CD4-positive, alpha-beta T cell (primary cell): Measurements from ENCODE around the gene NBPF4. TPM values are rescaled to one million over a fixed set of nuclear protein-coding genes. Genes with fewer than 3 reads are reported as not detected.
"Not testable (repeated sequence)": the region's sequence is repeated elsewhere in the genome, so short reads cannot be mapped to it uniquely, and the experiment has no call there.

Experiments used
- ATAC-seq: fragments of 200-7000 bp; cut with Tn5 transposase; one replicate; pipeline ENCODE4 v1.10.0; 2022; ENCODE audit warnings: mild to moderate bottlenecking; ENCODE audit not compliant: poor library complexity
- CTCF ChIA-PET: fragments of 350-600 bp; sonication (Branson Sonifier 250); formaldehyde crosslinking; loops from one replicate; lab custom pipeline; 2021; ENCODE audit warnings: antibody characterized with exemption, inconsistent platforms; lab: Charles Lee
- POLR2A ChIA-PET: fragments of 350-600 bp; sonication (Branson Sonifier 250); formaldehyde crosslinking; loops from one replicate; lab custom pipeline; 2021; ENCODE audit warnings: antibody characterized with exemption, inconsistent platforms; lab: Charles Lee
- DNase-seq, 14 experiments: peaks; one replicate each; pipeline ENCODE4 v3.0.0-alpha.2; 2013 to 2020; ENCODE audit warnings: mixed read lengths in 2 of 14
- H3K27ac ChIP-seq, 2 donors: one replicate each; pipeline versions ENCODE4 v1.5.1 to v1.7.0; 2013; ENCODE audit warnings: low read length in 2 of 2, low read depth in 1 of 2, mild to moderate bottlenecking in 1 of 2
- H3K27me3 ChIP-seq, 2 experiments: 1 replicate in 1 of 2; 2 replicates in 1 of 2; pipeline versions ENCODE4 v1.6.1 to v1.7.0; 2013; ENCODE audit warnings: low read length in 2 of 2, control low read depth in 1 of 2, mild to moderate bottlenecking in 1 of 2, moderate library complexity in 1 of 2; ENCODE audit not compliant: insufficient read depth in 2 of 2, control insufficient read depth in 1 of 2
- H3K36me3 ChIP-seq: one replicate; pipeline ENCODE4 v1.6.1; 2013; ENCODE audit warnings: low read length, control low read depth; ENCODE audit not compliant: insufficient read depth
- H3K4me1 ChIP-seq: one replicate; pipeline ENCODE4 v1.6.1; 2013; ENCODE audit warnings: low read length, control low read depth; ENCODE audit not compliant: insufficient read depth
- H3K4me3 ChIP-seq: one replicate; pipeline ENCODE4 v1.5.1; 2013; ENCODE audit warnings: mild to moderate bottlenecking, low read length, moderate library complexity
- H3K9me3 ChIP-seq, 2 experiments: 1 replicate in 1 of 2; 2 replicates in 1 of 2; pipeline versions ENCODE4 v1.6.1 to v1.7.0; 2013; ENCODE audit warnings: low read length in 2 of 2, mild to moderate bottlenecking in 2 of 2, control low read depth in 1 of 2, moderate library complexity in 1 of 2; ENCODE audit not compliant: control insufficient read depth in 1 of 2, insufficient read depth in 1 of 2
- H3K27ac Mint-ChIP-seq: one replicate; pipeline ENCODE4 v1.8.0; 2020; ENCODE audit warnings: mixed read lengths
- H3K27me3 Mint-ChIP-seq: one replicate; pipeline ENCODE4 v1.8.0; 2021; ENCODE audit warnings: mixed read lengths
- H3K36me3 Mint-ChIP-seq: one replicate; pipeline ENCODE4 v1.8.0; 2021; ENCODE audit warnings: low read depth, mixed read lengths
- H3K4me1 Mint-ChIP-seq: one replicate; pipeline ENCODE4 v1.8.0; 2021; ENCODE audit warnings: low read depth, mixed read lengths
- H3K4me3 Mint-ChIP-seq: one replicate; pipeline ENCODE4 v1.8.0; 2020; ENCODE audit warnings: mild to moderate bottlenecking, mixed read lengths
- H3K9me3 Mint-ChIP-seq: one replicate; pipeline ENCODE4 v1.8.0; 2020; ENCODE audit warnings: mixed read lengths
- intact Hi-C, 2 experiments: fragments of 100-400 bp; cut with DNase I in 1 of 2; cut with micrococcal nuclease in 1 of 2; formaldehyde crosslinking; loops; one replicate each; pipeline versions ENCODE4 v1.15.1 to v1.9.0; 2023 to 2025; cut with DNase I, micrococcal nuclease
- total RNA-seq, 174 experiments: library from RNA in 2 of 174; stranded (reverse) in 2 of 174; gene quantifications; one replicate each; pipeline ENCODE4 v1.2.3 and lab custom pipeline; 2021 to 2026

The NBPF4 gene
- total RNA-seq, 2 experiments from 2014 or later, result 0.11 TPM; not detected in 1

GRCh38 chr1:108226855-108227254 lies 17.0 kb downstream of the NBPF4 start:
- intact Hi-C loops, H3K27me3 ChIP-seq, H3K36me3 ChIP-seq, DNase-seq, H3K4me1 Mint-ChIP-seq, H3K27ac ChIP-seq, H3K36me3 Mint-ChIP-seq, H3K9me3 Mint-ChIP-seq, H3K4me1 ChIP-seq, H3K27me3 Mint-ChIP-seq, H3K4me3 ChIP-seq, H3K27ac Mint-ChIP-seq, ATAC-seq, CTCF ChIA-PET, H3K9me3 ChIP-seq, POLR2A ChIA-PET, H3K4me3 Mint-ChIP-seq: not testable (repeated sequence)

- H3K4me3 ChIP-seq, H3K27ac Mint-ChIP-seq, H3K27me3 ChIP-seq, H3K4me1 ChIP-seq, POLR2A ChIA-PET, H3K27ac ChIP-seq, DNase-seq, H3K9me3 Mint-ChIP-seq, H3K27me3 Mint-ChIP-seq, CTCF ChIA-PET, intact Hi-C loops, H3K36me3 ChIP-seq, ATAC-seq, H3K36me3 Mint-ChIP-seq, H3K9me3 ChIP-seq, H3K4me1 Mint-ChIP-seq, H3K4me3 Mint-ChIP-seq: not testable (repeated sequence)
Measured at GRCh38 chr1:108223226-108223625, 20.6 kb downstream of the NBPF4 start.

GRCh38 chr1:108217515-108218174 lies 26.2 kb downstream of the NBPF4 start:
- H3K27ac ChIP-seq, H3K4me1 Mint-ChIP-seq, POLR2A ChIA-PET, H3K4me1 ChIP-seq, H3K4me3 Mint-ChIP-seq, H3K9me3 ChIP-seq, ATAC-seq, H3K36me3 ChIP-seq, DNase-seq, H3K27ac Mint-ChIP-seq, CTCF ChIA-PET, intact Hi-C loops, H3K27me3 ChIP-seq, H3K9me3 Mint-ChIP-seq, H3K36me3 Mint-ChIP-seq, H3K4me3 ChIP-seq: not testable (repeated sequence)
- peaks cover 18% of the 10 kb centered on the region for H3K27me3 Mint-ChIP-seq

DNA sequence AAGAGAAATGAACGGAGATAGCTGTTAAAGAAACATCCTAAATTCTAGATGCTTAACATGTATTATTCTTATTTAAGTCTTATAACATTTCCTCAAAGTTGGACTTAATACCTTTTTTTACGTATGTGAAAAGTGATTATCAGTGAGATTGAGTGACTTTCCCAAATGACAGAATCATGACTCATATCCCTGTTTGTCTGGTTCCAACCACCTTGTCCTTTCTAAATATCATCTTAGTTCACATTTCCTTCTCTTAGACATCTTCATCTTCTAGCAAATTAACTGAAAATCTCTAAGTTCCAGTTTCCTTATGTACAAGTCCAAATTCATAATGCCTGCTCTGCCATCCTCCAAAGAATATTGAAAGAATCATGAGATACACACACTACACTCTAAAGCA lies 26.9 kb downstream of the NBPF4 start:
- H3K4me3 ChIP-seq, ATAC-seq, H3K36me3 ChIP-seq, intact Hi-C loops, H3K4me3 Mint-ChIP-seq, H3K36me3 Mint-ChIP-seq, H3K27me3 ChIP-seq, POLR2A ChIA-PET, H3K4me1 Mint-ChIP-seq, H3K9me3 ChIP-seq, DNase-seq, H3K27ac ChIP-seq, CTCF ChIA-PET, H3K27ac Mint-ChIP-seq, H3K9me3 Mint-ChIP-seq, H3K4me1 ChIP-seq: not testable (repeated sequence)
- peaks cover 24% of the 10 kb centered on the region for H3K27me3 Mint-ChIP-seq

DNA sequence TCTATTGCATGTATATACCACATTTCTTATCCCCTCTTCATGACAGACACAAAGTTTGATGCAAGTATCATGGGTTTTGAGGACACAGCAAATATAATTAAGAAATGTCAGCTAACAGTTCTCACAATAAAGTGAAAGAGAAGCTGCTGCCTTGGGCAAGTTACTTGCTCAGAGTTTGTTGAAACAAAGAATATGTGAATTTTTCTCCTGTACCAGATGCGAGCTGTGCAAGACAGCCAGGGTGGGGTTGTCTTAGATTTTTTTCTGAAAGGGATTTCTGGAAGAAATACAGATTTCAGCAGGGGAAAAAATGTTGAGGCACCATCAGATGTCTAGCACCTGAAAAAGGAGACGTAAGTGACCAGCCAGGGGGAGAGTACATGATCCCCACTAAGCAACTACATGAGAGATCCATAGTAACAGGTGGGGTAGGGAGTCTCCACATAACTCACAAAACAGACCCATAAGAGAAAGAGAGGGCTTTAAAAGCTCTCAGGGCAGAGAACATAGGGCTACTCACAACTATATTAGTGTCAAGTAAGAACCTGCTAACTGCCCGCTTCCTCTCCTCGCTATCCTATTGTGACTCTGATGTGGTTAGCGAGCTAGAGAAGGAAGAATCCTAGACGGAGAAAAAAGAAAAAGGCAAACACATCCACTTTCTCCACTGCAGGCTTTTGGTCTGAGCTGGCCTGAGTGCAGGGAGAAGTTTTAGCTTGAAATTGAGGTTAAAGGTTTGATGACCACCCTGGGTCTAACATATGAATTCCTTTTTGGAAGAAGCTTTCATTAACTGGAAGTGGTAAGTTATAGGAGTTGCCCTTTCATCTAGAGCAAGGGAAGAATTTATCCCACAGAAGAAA lies 27.6 kb downstream of the NBPF4 start:
- intact Hi-C loops, CTCF ChIA-PET, DNase-seq, H3K9me3 Mint-ChIP-seq, H3K36me3 ChIP-seq, H3K4me1 Mint-ChIP-seq, POLR2A ChIA-PET, H3K4me3 Mint-ChIP-seq, H3K27ac Mint-ChIP-seq, H3K27ac ChIP-seq, H3K9me3 ChIP-seq, H3K36me3 Mint-ChIP-seq, ATAC-seq, H3K27me3 ChIP-seq, H3K4me1 ChIP-seq, H3K4me3 ChIP-seq: not testable (repeated sequence)
- peaks cover 32% of the 10 kb centered on the region for H3K27me3 Mint-ChIP-seq
